GM18505 (cell line): ENCODE measurements around the gene DTX2.
A peak's percentile ranks its signal among the peaks of the same experiment; 100 is the strongest.
"Not testable (repeated sequence)": the region's sequence is repeated elsewhere in the genome, so short reads cannot be mapped to it uniquely, and the experiment has no call there.

ENCODE experiments used
- ATAC-seq: cut with Tn5 transposase; IDR thresholded peaks from one replicate; pipeline ENCODE4 v1.9.1; 2021; ENCODE audit not compliant: unreplicated experiment
- POLR2A ChIP-seq: IDR thresholded peaks from 4 replicates; pipeline ENCODE4 v1.6.1; 2011; ENCODE audit warnings: borderline replicate concordance; ENCODE audit not compliant: insufficient read depth, insufficient read length; ENCODE audit errors: extremely low read depth

Gene DTX2

GRCh38 chr7:76461464-76462101 lies at the start of gene DTX2:
Gene DTX2, plus strand, starts transcription at chr7:76461709. Its CDS starts 18,801 bp downstream, at chr7:76480510.
- peak; percentile 96 for ATAC-seq

- ATAC-seq, result no peak
- no peak for TF ChIP-seq POLR2A
Observed at GRCh38 chr7:76412249-76412648, 49.3 kb upstream of the DTX2 start.

GRCh38 chr7:76417654-76418310 lies 43.7 kb upstream of the DTX2 start:
- ATAC-seq, result not testable (repeated sequence)

DNA sequence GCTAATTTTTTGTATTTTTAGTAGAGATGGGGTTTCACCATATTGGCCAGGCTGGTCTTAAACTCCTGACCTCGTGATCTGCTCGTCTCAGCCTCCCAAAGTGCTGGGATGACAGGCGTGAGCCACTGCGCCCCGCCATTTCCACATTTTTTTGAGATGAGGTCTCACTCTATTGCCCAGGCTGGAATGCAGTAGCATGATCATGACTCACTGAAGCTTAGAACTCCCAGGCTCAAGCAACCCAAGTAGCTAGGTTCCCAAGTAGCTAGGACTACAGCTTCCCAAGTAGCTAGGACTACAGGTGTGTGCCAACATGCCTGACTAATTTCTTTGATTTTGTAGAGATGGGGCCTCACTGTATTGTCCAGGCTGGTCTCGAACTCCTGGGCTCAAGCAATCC lies 40.4 kb upstream of the DTX2 start:
- ATAC-seq, result not testable (repeated sequence)

GRCh38 chr7:76423666-76424412 lies 37.7 kb upstream of the DTX2 start:
- no peak for ATAC-seq
- no peak for TF ChIP-seq POLR2A

- ATAC-seq, result peak; percentile 59
- TF ChIP-seq POLR2A, result no peak
Observed at GRCh38 chr7:76424413-76425111, 36.9 kb upstream of the DTX2 start, which contains the start of gene ZP3. Gene ZP3, plus strand, starts transcription at chr7:76424950. Its CDS starts 15 bp downstream, at chr7:76424965.

DNA sequence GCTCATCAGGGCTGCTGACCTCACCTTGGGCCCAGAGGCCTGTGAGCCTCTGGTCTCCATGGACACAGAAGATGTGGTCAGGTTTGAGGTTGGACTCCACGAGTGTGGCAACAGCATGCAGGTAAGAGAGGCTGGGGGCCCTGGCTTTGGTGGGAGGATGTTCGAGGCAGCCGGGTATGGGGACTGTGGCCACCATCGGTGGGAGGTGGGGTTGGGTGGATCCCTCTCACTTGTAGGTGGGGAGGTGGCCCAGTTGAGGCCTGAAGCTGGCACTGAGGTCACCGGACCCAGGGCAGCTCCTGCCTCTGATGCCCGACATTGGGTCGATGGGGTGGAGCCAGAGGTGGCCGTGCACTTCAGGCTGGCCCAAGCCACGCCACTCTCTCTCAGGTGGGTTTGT lies 36.4 kb upstream of the DTX2 start:
- ATAC-seq, result no peak
- no peak for TF ChIP-seq POLR2A

DNA sequence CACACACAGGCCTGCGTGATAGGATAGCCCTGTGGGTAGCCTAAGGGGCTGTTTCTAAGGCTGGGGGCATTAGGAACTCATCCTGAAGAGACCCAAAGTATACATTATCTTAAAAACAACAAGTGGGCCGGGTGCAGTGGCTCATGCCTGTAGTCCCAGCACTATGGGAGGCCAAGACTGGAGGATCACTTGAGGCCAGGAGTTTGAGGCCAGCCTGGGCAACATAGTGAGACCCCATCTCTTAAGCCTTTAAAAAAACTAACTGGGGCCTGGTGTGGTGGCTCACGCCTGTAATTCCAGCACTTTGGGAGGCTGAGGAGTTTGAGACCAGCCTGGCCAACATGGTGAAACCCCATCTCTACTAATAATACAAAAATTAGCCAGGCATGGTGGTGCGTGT lies 36.0 kb upstream of the DTX2 start:
- ATAC-seq, result not testable (repeated sequence)

GRCh38 chr7:76426246-76426645 lies 35.3 kb upstream of the DTX2 start:
- no peak for ATAC-seq
- no peak for TF ChIP-seq POLR2A

GRCh38 chr7:76427635-76428034 lies 33.9 kb upstream of the DTX2 start:
- no peak for ATAC-seq
- TF ChIP-seq POLR2A, result no peak

DNA sequence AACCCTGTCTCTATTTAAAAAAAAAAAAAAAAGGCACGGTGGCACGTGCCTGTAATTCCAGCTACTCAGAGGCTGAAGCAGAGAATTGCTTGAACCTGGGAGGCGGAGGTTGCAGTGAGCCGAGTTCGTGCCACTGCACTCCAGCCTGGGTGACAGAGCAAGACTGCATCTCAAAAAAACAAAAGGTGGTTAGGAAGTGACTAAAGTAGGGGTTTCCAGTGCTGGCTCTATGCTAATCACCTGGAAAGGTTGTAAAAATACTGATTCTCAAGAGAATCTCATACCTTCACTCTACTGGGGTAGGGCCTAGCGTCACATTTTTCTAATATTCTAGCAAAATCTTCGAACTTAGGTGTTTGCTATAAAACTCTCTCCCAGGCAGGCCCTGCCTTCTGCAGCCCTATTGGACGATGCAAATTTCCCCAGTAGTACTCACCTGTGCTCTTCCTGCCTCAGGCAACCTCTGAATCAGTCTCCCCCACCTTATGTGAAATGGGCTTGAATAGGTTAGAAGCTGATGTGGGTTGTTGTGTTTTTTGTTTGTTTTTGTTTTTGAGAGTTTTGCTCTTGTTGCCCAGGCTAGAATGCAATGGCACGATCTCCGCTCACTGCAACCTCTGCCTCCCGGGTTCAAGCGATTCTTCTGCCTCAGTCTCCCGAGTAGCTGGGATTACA lies 33.2 kb upstream of the DTX2 start:
- no peak for TF ChIP-seq POLR2A
- no peak for ATAC-seq

DNA sequence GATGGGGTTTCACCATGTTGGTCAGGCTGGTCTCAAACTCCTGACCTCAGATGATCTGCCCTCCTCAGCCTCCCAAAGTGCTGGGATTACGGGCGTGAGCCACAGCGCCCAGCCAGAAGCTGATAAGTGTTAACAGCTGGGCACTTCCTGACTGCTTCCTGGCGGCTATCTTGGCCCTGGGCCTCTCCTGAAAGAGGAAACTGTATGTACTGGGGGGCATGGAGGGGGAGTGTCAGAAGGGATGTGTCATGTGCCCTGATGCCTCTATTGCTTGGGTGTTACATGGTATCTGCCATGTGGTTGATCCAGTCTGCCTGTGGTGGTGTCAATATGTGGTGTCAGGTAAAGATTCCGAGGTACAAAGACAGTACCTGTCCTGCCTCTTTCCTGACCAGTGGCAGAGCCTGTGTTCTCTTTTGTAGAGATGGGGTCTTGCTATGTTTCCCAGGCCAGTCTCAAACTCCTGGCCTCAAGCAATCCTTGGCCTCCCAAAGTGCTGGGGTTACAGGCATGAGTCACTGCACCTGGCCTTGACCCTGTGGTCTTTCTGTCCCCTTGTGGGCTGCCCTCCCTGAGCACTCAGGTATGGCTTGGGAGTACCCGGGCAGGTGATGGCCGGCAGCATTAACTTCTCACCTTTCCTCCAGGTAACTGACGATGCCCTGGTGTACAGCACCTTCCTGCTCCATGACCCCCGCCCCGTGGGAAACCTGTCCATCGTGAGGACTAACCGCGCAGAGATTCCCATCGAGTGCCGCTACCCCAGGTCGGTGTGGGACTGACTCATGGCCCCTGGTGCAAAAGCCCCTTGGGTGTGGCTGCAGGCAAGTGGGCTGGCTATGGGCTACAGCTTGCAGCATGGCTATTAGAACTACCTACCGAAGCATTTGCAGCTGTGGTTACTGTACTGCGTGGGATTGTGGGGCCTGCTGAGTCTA lies 32.4 kb upstream of the DTX2 start:
- TF ChIP-seq POLR2A, result no peak
- ATAC-seq, result no peak

DNA sequence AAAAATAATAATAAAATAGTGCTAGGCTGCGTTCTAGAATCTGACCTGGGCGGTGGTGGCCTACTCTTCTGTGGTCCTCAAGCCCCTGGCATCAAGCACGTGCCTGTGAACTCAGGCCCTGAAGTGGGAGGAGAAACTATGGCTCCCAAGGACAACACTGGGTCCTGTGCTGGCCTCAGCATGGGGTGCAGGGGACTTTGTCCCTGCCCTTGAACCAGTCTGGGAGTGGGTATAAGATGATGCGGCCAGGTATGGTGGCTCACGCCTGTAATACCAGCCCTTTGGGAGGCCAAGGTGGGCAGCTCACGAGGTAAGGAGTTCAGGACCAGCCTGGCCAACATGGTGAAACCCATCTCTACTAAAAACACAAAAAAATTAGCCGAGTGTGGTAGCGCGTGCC lies 31.3 kb upstream of the DTX2 start:
- ATAC-seq, result no peak
- TF ChIP-seq POLR2A, result no peak

GRCh38 chr7:76430836-76431235 lies 30.7 kb upstream of the DTX2 start:
- ATAC-seq, result no peak
- TF ChIP-seq POLR2A, result no peak

DNA sequence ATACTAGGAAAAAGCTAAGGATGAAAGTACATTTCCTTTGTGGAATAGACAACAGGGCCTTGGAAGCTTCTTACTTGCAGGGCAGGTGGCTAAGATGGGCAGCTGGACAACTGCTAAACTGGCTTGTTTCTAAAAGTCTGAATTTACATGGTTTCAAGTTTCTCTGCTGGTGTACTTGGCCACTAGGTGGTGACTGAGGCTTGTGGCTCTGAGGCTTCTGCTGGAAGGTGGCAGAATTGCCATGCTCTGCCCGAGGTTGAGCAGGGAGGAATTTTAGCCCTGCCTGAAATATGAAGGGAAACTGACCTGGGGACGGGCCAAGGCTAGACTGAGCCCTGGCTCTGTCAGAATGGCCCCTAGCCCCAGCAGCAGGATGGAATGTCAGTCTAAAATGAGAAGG lies 23.6 kb upstream of the DTX2 start:
- peak; percentile 72 for ATAC-seq

DNA sequence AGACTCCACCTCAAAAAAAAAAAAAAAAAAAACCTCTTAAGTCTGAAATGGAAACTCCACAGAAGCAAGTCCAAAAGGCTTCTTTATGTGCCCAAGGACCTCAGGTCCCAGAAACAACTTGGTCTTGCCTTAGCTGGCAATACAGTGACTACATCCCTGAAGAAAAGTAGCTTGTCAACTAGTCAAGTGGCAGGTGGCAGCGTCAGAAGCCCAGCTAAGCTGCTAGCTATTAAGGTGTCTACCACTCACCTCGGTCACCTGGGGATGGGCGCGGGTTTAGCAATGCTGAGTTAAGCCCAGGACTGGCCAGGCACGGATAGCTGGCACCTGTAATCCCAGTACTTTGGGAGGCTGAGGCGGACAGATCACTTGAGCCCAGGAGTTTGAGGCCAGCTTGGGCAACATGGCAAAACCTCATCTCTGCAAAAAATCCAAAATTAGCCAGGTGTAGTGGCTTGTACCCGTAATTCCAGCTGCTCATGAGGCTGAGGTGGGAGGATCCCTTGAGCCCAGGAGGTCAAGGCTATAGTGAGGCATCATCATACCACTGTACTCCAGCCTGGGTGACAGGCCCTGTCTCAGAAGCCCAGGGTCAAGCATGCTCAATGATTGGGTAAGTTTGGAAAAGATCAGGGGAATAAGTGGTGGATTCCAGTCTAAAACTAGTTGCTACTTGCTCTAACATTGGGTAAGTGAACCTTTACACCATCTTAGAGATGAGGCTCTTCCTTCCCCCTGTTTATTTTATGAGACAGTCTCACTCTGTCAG lies 22.2 kb upstream of the DTX2 start:
- ATAC-seq, result not testable (repeated sequence)

DNA sequence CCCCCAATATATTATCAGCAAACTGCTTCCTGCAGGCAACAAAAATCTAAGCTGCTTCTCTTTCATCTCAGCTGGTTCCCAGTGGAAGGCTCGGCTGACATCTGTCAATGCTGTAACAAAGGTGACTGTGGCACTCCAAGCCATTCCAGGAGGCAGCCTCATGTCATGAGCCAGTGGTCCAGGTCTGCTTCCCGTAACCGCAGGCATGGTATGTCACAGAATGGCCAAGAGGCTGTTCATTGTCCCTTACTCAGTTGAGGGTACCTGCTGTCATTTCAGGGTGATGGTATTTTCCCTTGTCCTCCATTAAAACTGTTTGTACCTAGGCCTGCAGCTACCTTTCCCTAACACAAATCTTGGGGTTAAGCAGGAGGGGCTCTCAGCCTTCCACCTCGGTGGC lies 21.1 kb upstream of the DTX2 start:
- not testable (repeated sequence) for ATAC-seq

- ATAC-seq, result not testable (repeated sequence)
Observed at GRCh38 chr7:76441792-76442191, 19.7 kb upstream of the DTX2 start.
